Head of caudate nucleus (tissue), 42 donors: ENCODE data around the gene CCNK.

Source experiments
- DNase-seq, 42 donors: peaks; one replicate each; pipeline versions ENCODE4 v3.0.0 to v3.0.0-alpha.2; 2020 to 2021; ENCODE audit warnings: mixed read lengths in 7 of 42
- intact Hi-C: fragments of 100-400 bp; cut with DNase I; formaldehyde crosslinking; loops from one replicate; pipeline ENCODE4 v1.15.0; 2022

Gene CCNK

GRCh38 chr14:99463974-99464373 is 17.2 kb upstream of the CCNK start:
- intact Hi-C loops, result no loop called here
- no peak for DNase-seq

GRCh38 chr14:99465288-99465687 is 15.9 kb upstream of the CCNK start:
- intact Hi-C loops, result no loop called here
- DNase-seq, result no peak

DNA sequence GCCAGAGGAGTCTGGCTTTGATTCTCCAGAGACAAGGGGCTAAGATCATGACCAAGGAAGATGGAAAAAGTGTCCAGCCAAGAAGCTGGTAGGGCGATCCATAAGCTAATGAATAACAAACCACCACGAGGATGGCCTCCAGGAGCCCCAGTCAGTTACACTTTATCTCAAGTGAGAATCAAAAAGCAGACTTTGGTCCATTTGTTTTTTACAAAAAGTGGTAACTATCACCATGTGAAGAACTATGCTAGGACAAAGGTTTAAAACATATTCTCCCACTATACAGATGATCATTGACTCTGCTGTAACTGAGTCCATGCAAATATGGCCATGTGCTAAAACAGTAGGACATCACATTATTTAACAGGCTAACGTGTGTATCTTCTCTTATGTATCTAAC is 14.5 kb upstream of the CCNK start:
- intact Hi-C loops, result no loop called here
- DNase-seq, result no peak

- no peak for DNase-seq
- intact Hi-C loops, result no loop called here
These were observed 13.7 kb upstream of the CCNK start for GRCh38 chr14:99467336-99468078.

GRCh38 chr14:99468081-99468480 is 13.1 kb upstream of the CCNK start:
- intact Hi-C loops, result no loop called here
- DNase-seq, result no peak

DNA sequence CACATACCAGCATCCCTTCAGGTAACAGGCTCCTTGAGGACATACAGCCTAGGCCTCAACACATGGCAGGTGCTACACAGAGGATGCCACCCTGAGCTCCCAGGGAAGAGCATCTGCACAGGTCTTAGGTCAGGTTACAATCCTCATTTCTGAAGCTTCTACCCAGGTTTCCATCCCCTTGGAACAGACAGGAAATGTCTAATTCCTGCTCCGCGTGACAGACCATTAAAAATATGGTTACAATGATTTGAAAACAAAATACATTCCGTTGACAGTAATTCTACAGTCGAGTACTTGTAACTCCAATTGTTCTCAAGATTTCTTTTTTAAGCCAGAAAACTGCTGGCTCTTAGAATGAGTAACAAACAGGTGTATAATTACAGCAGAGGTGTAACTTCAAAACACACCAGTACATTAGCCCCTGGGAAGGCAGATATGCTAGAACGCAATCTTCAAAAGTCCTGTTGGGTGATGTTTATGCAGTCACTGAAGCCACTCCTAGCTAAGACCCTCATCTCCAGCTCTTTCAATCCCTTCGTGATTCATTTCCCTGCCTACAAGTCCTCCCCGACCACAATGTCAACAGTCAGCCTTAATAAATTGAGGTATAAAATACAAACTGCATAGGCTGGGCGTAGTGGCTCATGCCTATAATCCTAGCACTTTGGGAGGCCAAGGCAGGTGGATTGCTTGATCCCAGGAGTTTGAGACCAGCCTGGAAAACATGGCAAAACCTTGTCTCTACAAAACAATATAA is 12.2 kb upstream of the CCNK start:
- no peak for DNase-seq
- intact Hi-C loops, result no loop called here

- intact Hi-C loops, result no loop called here
- DNase-seq, result no peak
These were observed 9.5 kb upstream of the CCNK start for GRCh38 chr14:99471731-99472130.

DNA sequence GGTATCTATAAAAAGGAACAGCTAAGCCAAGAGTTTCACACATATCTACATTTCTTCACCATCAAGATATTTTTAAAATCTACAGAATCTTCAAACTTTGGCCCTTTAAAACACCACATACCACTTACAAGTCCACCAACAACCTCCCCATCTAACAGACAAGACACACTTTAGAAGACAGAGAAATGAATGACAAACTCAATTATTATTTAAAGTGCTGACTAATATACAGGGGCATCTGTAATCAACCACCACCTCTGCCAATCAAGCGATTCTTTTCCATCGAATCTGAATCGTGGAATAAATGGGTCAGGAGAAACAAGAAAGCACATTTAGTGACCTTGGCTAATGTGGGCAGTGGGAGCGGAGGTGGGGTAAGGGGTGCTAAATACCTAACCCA is 8.3 kb upstream of the CCNK start:
- DNase-seq, result no peak
- intact Hi-C loops, result no loop called here

DNA sequence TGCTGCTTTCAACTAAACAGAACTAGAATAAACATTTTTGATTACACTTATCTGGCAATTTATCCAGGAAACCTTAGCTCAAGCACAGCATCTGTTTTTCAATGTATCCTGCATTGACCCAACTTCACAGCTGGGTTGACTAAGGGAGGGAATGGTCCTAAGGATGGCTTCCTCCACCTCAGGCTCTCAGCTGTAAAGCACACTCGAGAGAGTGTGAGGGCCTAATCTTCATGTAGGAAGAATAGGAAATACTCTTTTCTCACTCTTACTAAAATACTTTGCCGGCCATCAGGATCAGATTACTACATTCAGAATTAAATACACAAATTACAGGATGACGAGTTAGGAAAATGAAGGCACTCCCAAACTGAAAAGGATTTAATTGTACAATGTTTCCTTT is 7.8 kb upstream of the CCNK start:
- intact Hi-C loops, result no loop called here
- no peak for DNase-seq

GRCh38 chr14:99475179-99475578 is 6.0 kb upstream of the CCNK start:
- peak in 2 of 42 donors; percentile 6 to 7 for DNase-seq
- intact Hi-C loops, result no loop called here

DNA sequence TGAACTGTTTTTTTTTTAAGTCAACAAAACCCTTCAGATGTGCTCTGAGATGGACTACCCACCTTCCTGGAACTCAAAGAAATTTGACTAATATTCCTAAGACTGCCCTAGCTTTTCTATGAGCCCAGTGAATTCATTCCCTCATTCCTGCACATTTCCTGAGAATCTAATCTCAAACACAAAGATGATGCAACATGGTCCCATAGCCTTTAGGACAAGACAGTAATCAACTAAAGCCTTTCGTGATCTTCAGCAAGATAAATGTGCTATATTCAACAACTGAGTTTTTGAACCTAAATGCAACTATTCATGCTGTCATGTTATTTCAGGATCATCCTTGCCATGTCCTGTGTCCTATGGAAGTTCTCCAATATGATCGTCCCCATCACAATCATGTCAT is 5.5 kb upstream of the CCNK start:
- intact Hi-C loops, result no loop called here
- no peak for DNase-seq

DNA sequence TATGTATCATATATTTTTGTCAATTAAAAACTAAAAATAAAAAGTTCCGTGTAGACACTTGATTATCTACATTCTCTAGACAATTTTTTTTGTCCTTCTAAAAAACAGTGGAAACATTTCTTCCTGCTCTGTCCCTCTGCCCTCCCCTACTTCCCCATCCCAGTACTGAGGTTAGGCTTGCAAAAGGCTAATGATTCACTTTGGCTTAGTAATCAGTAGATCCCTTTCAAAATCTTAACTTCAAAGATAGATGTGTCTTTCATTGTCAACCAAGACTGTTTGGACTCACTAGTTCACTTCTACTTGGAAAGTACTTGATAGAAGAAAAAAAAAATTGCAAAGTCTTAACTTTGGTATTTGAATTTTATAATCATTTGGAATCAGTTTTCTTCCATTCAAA is 4.3 kb upstream of the CCNK start:
- no peak for DNase-seq
- intact Hi-C loops, result no loop called here

DNA sequence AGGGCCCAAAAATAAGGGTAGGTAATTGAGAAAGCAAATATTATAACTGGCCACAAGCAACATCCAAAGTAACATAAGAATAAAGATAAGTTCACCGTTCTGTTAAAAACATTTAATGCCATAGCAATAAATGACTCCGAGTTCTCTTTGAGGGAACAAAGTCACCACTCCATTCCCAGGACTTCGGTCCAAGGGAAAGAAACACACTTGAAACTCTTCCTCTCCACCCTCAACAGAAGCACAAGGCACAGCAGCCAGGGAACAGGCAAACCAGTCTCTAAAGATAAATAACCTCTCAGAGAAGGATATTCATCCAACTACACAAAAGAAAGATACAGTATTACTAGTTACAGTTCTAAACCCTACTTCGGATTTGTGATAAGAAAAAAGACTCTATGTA is 3.1 kb upstream of the CCNK start:
- DNase-seq, result no peak
- intact Hi-C loops, result no loop called here

DNA sequence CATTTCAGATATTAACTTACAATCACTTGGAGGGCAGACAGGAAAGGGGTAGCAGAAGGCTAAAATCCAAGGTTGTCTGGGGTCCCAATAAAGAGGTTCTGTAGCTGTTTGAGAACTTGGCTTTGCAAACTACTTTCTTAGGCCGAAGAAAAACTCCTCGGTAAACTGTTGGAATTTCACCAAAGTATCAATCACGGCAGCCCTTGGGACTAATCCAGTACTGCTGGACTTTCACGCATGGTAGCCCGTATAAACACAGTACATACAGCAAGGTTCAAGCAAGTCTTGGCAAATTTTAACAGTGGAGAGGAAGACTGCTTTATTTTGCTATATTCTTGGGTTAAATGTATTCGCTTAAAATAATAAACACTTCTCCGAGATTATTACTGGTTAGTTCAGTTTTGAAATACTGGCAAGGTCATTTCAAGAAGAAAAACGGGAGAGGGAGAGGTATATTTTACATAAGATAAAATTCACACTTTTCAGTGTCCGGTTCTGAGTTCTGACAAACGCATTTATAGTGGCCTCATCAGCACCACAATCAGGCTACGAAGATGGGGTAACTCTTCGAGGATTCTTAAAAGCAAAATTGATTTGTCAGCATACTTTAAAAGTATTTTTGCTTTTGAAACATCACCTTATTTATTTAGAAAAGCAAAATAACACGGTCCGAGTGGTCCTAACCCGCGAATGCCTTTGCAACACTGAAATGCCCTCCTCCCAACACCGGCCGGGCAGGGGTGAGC is 1.9 kb upstream of the CCNK start:
- intact Hi-C loops, result no loop called here

GRCh38 chr14:99479906-99480869 is 1.0 kb upstream of the CCNK start, which contains the start of gene SETD3:
Gene SETD3, minus strand, starts transcription at chr14:99480859. Its CDS starts 15,054 bp downstream, at chr14:99465805.
- DNase-seq, result peak in 41 of 42 donors; percentile 15 to 61 (median 43)
- intact Hi-C loops, result no loop called here

More for the DNA sequence above, 1.9 kb upstream of the CCNK start:
- no peak for DNase-seq

- intact Hi-C loops, result no loop called here
- no peak for DNase-seq
These were observed 513 bp downstream of the CCNK start for GRCh38 chr14:99481745-99482099.

- DNase-seq, result no peak
- intact Hi-C loops, result no loop called here
These were observed 2.9 kb downstream of the CCNK start for GRCh38 chr14:99484106-99484505.

DNA sequence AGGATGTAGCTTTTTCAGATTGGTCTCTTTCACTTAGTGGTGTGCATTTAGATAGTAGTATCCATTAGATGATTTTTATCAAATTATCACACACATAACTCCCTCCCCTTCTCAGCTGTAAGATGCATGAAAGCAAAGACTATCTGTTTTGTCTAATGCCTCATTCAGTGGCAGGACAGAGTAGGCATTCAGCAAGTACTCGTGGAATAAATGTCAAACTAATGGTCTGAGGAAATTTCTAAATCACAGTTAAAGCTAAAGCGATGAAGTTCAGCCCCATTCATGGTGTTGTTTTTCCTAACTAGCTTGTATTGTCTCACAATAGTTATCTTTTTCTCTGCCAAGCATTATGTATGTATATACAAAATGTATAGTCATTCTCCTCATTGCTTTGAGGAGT is 16.1 kb downstream of the CCNK start:
- intact Hi-C loops, result no loop called here
- DNase-seq, result no peak

DNA sequence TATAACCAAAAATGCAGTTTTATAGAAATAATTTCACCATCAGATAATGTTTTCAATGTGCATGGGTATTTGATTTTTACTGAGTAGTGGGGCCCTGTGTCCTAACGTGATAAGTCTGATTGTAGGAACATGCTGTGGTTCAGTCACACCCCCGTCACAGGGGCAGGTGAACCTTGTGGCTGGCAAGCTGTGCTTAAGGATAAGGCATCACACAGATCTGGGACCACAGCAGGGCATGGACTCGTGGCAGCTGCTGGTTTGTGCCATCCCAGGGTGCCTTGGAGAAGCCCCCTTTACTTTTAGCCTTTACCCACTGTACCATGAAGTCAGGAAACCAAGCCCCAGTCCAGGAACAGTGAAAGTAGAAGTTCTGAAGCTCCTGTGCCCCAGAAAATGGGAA is 16.7 kb downstream of the CCNK start:
- intact Hi-C loops, result no loop called here
- no peak for DNase-seq
